GM21381 (cell line): ENCODE results near the gene SLC39A9.

Experiments
- ATAC-seq: cut with Tn5 transposase; IDR thresholded peaks from one replicate; pipeline ENCODE4 v1.9.1; 2021; ENCODE audit warnings: mild to moderate bottlenecking, moderate library complexity; ENCODE audit not compliant: unreplicated experiment

SLC39A9 gene, protein sequence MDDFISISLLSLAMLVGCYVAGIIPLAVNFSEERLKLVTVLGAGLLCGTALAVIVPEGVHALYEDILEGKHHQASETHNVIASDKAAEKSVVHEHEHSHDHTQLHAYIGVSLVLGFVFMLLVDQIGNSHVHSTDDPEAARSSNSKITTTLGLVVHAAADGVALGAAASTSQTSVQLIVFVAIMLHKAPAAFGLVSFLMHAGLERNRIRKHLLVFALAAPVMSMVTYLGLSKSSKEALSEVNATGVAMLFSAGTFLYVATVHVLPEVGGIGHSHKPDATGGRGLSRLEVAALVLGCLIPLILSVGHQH

DNA sequence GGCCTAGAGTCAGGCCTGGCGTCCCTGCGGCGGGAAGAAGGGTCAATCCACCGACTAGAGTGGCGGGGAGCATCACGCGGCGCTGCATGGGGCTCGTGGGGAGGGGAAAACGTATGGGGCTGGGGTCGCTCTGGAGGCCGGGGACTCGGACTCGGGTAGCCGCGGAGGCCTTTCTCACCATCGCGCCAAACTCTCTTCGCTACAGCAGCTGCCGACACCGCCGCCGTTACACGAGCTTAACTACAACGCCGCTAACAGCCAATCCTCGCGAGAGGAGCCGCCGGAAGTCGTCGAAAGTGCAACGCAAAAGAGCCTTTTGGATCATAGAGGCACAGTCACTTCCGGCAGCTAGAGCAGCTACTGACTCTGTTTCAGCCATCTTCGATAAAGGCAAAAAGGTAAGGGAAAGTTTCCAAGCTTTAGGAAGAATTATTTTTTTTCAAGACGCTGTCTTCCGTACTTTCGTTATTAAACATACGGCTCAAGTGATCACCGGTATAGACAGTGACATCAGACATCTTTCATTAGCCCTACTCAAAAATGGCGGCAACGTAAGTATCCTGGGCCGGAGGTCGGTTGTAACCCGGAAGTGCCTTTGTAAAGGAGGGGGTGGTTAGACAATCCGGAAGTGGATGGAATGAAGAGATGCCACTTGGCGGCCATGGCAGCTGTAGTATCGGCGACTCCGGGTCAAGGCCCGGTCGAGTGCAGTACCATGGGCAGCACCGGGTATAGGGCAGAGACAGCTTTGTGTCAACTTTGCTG lies at the start of gene SLC39A9, which contains the start of gene ERH:
SLC39A9 (plus strand) TSS at position 640 of the 765 bp plus-strand sequence. CDS start 678 bp downstream, outside the sequence.
ERH (minus strand) TSS at position 247 of the 765 bp plus-strand sequence; CDS start at position 181, 66 bp downstream.
- peak; percentile 84 for ATAC-seq

DNA sequence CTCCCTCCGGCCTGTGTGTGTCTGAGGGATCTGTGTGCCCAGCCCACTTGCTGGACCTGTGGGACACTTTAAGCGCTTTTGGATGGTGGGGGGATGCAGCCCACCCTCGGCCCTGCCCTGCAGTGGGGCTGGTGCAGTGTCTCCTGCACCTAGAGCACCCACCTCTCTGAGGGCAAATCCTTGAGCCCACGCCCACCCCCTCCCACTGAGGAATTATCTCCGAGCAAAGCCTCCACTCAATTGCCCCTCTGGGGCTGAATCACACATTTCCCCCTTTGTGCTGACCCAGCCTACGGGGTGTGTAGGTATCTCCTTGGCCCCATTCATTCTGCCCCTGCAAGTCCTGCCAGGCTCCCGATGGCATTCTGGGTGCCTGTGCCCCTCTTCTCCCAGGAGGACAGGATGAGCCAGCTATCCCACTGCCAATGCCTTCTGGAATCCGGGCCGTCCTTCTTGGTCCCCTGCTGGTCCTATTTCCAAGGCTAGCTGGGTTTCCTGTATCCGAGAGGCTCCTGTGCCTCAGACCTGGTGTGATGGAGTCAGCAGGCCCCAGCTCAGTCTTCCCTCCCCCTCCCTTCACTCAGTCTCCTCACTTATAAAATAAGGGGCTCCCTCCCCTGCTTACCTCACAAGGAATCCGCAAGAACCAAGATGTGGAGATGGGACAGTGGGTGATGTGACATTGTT lies 49.3 kb upstream of the SLC39A9 start:
- ATAC-seq, result no peak

DNA sequence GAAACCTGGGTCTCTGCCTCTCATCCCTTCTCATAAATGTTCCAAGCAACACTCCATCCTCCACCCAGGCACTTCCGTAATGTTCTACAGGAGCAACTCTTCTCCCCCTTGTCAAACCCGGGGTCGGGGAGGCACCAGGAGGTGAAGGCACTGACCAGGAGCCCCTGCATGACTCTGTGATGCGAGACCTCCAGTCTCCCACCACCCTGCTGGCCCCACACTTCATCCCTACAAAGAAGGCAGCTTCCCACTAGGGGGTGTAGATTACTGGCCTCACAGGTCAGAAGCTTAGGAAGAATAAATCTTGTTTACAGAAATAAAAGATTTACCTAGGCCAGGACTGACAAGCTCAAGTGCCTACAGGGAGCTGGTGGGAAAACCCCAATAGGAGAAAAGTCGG lies 47.6 kb upstream of the SLC39A9 start:
- no peak for ATAC-seq

DNA sequence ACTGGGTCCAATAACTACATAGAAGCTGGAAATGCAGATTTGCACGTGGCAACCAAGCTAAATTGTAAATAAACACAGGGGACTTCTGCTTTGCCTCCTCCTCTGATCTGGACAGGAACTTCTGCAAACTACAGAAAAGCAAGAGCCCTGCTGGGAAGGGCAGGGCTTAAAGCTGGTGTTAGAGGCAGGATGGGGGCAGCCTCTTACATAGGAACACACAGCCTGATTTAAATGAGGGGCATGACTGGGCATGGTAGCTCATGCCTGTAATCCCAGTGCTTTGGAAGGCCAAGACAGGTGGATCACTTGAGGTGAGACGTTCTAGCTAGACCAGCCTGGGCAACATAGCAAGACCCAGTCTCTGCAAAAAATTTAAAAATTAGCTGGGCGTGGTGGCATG lies 47.1 kb upstream of the SLC39A9 start:
- ATAC-seq, result no peak

DNA sequence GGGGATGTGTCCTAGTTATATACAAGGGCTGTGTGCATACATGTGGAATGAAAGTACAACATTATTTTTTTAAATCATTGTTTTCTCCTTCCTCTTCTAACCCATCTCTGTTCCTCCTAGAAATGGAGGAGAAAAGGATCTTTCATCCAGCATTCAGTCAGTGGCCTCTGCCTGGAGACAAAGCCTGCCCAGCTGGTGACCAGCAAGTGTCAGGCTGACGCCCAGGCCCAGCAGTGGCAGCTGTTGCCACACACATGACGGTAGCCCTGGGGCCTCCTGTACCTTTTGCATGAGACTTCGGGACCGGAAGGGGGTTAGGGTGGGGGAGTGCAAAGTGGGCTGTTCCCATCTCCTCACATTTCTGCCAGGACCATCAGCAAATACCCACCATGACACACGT lies 46.6 kb upstream of the SLC39A9 start:
- ATAC-seq, result no peak

DNA sequence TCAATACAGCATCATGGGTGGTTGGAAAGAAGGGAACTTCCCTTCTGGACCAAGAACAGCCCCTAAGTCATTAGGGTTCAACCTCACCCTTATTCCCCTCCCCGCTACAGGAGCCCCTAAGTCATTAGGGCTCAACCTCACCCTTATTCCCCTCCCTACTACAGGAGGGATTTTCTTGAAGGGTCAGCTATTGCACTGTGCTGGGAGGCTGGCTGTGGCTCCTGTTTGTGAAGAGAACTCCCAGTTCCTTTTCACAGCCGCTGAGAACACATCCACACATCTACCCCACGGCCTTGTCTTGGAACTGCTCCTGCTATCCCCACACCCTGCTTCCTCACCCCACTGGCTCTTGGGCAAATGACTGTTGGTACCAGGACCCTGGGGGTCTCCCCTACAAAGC lies 45.3 kb upstream of the SLC39A9 start:
- no peak for ATAC-seq

DNA sequence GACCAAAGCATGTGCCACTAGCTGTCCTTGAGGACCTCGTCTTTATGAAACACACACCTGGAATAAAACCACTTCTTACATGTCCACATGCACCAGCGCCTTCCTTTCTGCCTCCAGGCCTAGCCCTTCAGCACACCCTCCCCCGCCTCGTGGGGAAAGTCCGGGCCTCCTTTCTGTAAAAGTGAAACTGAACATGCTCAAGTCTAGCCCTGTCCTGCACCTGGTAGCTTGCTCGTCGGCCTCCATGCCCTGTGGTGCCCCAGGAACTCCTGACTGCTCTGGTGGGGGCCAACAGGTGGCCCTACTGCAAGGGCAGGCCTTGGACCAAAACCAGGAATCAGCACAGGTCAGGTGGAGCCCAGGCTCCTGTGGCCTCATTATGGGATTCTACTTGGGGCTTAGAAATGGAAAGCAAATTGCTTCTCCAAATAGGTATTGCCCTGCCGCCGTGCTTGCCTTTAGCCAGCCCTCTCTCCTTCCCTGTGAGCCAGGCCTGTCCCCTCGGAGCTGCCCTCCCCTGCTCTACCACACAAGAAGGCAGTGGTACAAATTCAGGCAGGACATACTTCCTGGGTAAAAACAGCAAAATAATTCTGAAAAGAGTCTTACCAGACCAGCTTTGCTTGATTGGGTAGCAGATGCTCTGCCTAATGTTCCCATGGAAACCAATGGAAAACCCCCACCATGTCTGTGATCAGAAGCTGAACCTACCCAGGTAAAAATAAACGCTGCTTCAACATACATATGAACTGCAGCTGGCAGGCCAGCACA lies 43.9 kb upstream of the SLC39A9 start:
- ATAC-seq, result peak; percentile 87

DNA sequence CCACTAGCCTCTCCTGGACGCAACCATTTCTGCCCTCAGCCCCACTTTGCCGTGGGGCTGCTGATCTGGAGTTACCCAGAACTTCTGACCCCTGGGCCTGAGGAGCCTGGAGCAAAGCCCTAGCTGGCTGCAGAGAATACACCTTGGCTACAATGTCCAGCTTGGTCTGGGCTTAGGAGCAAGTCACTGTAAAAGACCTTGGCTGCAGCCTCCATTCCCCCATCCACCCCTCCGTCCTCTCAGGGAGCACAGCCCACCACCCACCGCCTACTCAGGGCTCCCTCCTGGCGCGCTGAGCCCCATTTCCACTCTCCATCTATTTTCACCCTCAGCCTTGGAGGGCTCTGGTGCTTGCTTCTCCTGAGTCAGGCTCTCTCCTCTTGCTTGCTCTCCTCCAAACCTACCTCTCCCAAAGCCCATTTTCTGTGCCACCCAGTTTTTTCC lies 43.3 kb upstream of the SLC39A9 start:
- ATAC-seq, result no peak

DNA sequence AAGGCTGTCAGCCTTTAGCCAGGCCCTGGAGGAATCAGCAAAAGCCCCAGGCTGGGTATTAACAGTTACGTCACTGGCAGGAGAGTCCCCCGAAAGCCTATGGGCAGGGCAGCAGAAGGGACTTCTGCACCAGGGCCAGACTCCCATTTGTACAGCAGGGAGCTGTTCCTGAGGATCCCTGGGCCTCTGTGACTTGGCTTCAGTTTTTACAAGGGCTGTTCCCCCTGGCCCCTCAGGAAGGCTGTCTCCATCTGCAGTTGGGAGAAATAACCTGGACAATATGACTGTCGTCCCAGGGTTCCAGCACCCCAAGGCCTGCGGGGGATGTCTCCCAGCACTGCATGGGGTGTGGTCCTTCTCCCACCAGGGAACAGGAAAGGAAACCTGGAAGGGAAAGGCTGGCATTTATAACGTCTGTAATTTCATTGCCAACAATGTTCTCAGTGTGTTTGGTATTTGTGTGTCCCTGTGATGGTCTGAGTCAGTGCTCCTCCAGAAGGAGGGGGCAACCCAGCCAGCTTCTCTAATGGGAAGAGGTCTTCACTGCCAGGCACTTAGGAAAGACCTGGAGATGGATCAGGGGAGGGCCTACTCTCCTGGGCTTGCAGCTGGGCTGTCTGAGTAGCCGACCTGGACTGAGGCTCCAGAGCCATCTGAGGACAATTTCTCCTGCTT lies 42.7 kb upstream of the SLC39A9 start:
- no peak for ATAC-seq

DNA sequence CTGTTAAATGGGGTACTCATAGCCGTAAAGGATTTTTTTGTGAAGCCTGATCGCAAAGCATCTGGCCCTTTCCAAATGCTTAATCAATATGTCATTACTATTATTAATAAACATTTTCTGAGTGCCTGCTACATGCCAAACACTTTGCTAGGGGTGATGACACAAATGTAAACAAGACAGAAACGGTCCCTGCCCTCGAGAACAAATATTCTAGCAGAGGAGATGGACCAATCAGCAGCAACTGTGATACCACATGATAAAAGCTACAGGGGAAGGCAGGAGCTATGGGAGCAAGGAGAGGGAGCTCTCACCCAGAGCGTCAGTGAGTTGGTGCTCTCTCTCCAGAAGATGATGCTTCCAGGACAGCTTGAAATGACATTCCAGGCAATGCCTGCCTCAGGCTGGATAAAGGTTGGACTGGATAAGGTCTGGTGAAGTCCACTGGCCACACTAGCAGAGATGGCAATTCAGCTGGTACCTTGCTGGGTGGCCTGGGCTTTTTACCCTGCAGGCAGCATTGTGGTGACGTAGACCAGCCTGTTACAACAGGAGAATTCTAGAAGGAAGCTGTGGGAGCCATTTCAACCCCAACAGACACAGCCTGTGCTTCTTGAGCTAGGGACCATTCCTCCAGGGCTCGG lies 41.5 kb upstream of the SLC39A9 start:
- ATAC-seq, result no peak

DNA sequence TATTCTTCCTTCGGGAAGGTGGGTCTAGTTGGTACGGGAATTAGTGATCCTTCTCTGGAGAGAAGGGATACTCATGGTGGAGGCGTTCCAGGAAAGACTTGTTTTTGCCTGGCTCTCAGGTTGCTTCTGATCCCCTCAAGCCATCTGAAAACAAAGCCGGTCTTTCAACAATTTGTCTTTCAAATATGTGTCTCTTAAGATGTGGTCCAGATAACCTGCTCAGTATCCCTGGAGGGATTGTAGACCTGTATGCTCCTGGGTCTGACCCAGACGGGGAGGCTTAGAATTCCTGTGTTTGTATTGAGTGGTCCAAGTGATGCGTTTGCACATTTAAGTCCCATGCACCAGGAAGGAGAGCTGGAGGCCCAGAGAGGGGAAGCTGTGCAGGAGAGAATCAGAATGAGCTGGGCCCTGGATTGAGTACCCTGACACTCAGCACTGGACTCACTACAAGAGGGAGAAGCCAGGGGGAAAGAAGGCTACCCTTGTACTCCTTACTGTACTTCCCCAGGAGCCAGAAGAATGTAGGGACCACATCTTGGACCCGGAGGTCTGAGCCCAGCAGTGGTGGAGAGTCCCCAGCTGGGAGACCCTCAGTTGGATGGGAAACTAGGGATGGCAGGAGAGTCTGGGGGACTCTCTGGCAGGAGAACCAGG lies 40.8 kb upstream of the SLC39A9 start:
- no peak for ATAC-seq

DNA sequence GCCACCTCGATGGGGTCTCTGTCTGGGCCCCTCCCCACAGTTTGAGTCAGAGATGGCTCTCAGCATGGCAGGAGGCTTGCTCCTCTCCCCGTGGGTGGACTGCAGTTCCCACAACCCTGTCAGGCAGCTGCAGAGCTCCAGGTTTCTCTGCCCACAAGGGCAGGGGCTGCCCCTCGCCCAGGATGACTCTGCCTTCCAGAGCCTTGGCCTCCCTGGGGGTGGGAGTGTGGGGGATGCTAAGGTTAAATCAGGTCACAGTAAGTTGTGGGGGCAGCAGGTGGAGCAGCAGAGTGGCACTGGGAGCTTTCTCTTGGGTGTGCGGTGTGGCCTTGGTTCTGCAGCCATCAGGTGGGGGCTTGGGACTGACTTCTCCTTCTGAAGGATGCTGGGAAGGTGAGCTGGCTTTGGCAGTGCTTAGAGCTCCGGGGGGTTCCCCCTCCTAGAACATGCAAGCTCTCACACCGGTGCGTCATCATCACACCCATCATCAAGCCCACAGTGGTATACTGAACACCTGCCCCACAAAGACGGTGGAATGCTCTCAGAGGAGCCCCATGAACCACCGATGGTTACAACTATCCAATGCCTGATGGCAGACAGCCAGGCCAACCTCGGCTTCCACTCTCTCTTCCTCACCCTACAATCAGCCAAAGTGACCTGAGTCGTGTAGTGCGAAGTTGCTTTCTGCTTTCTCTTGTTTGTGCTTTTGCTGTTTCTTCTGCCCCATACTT lies 40.1 kb upstream of the SLC39A9 start:
- ATAC-seq, result peak; percentile 26

DNA sequence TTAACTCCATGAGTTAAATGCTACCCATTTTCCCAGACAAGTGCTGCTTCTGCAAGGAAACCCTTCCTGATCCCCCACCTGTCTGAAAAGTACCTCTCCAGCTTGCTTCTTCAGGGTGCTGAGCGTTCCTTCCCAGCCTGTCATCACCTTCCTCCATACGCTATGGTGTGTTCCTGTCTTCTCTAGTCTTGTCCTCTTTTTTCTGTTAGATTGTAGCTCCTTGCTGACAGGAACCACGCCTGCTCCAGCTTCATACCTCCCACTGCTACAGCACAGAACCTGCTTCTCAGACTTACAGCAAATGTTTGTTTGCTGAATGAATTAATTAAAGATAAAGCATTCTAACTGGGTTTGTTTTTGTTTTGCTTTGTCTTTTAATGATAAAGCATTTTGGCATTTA lies 39.5 kb upstream of the SLC39A9 start:
- ATAC-seq, result no peak

DNA sequence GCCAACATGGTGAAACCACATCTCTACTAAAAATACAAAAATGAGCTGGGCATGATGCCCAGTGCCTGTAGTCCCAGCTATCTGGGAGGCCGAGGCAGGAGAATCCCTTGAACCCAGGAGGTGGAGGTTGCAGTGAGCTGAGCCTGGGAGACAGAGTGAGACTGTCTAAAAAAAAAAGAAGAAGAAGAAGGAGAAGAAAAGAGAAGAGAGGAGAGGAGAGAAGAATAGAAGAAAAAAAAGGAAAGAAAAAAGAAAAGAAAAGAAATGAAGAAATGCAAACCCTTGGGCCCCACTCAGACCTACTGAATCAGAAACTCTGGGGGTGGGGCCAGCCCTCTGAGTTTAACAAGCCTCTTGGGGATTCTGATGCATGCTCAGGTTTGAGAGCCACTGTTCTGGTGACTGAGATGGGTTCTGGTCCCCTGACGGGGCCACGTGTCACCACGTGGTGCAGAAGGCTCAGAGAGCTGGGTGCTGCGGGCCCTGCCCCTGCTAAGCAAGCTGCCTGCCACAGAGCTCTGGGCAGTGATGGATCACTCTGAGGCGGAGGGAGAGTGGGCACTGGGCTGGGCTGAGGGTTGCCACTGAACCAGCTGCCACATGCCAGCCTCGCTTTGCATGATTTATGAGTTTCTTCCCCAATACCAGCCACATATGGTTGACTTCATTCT lies 37.9 kb upstream of the SLC39A9 start:
- no peak for ATAC-seq

DNA sequence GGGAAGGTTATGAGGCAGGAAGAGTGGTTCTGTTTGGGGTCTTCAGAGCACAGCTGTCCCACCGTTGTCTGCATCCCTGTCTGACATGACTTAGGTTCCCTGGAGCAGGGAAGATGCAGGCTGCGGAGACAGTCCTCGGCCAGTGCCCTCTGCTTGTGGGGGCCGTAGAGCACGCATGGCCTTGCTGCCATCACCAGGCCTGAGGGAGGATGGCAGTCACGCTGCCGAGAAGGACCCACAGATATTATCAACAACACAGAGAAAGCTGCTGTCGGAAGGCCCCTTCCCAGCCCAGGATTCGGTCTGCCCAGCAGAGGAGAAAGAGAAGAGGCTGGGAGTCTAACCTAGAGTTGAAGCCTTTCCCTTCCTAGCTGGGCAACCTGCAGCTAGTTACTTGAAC lies 35.4 kb upstream of the SLC39A9 start:
- ATAC-seq, result no peak

DNA sequence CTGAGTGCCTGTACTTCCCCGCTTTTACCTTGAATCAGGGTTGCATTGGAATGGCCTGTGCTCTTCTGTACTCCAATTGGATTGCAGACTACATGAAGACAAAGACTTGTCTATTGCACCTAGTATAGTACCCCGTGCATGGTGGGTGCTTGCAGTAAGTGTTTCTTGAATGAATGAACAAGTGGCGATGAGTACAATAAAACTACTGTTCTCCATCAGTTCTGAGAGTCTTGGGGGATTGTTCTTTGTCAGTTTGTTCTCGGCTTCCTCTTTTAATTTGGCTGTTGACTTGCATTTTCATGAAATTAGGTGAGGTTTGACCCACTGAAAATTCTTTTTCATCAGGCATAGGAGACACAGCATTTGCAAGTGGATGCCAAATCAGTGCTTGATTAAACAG lies 34.5 kb upstream of the SLC39A9 start:
- no peak for ATAC-seq

DNA sequence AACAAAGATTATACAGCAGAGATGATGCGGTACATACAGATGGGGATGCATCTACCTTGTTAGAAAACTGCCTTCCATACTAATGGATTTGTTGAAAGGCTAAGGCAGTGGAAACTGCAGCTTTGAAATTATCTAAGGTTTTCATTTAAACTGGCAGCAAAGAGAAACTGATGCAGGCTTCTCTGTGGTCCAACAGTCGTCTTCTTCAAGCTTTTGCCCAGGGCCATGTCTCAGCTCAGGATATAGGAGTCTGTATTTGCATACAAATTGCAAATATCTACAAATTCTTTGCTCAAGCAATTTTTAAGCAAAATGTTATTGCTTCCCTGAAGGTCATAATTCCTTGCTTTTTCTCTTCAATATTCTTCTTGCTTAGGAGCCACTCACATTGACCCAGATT lies 34.1 kb upstream of the SLC39A9 start:
- no peak for ATAC-seq

DNA sequence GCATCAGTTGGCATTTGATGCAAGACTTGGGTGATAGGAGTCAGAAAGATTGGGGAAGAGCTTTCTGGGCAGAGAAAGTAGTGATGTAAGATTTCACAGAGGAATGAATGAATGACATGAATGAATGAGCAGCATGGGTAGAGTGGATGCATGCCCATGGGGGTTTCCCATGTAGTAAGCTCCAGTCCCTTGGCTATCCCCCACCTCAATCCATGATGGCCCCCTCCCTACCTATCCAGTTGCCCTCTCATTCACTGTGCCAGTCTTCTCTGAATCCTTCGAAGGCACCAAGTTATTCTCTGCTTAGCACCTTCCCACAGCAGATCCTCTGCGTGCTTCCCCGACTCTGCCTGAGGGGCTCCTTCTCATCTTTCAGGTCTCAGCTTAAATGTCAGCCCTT lies 32.4 kb upstream of the SLC39A9 start:
- ATAC-seq, result no peak
